ENCODE data around the gene AQP2.

DNA sequence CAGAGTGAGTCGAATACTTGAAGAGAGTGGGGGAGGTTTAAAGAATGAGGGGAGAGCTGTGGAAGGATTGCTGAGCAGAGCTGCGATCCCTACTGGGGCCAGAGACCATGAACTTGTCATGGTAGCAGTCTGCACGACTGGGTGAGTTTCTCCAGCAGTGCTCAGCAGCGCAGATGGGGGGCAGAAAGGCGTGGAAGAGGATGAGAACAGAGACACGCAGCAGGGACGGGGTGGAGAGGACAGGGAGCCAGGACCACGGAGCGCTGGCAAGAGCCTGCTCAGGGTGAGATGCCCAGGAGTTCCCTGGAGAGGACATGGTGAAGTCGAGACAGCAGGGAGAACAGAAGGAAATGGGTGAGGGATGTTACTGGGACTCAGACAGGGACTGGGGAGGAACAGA is 20.1 kb downstream of the AQP2 start:
- TF ChIP-seq, protein P1, sequence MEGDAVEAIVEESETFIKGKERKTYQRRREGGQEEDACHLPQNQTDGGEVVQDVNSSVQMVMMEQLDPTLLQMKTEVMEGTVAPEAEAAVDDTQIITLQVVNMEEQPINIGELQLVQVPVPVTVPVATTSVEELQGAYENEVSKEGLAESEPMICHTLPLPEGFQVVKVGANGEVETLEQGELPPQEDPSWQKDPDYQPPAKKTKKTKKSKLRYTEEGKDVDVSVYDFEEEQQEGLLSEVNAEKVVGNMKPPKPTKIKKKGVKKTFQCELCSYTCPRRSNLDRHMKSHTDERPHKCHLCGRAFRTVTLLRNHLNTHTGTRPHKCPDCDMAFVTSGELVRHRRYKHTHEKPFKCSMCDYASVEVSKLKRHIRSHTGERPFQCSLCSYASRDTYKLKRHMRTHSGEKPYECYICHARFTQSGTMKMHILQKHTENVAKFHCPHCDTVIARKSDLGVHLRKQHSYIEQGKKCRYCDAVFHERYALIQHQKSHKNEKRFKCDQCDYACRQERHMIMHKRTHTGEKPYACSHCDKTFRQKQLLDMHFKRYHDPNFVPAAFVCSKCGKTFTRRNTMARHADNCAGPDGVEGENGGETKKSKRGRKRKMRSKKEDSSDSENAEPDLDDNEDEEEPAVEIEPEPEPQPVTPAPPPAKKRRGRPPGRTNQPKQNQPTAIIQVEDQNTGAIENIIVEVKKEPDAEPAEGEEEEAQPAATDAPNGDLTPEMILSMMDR (IDR thresholded peaks at IDR 0.05) = no peak
- TF ChIP-seq POLR2A (IDR thresholded peaks at IDR 0.05) = no peak

Measured in breast epithelium (tissue), 3 donors.